Naive thymus-derived CD4-positive, alpha-beta T cell (primary cell): Measurements from ENCODE around the gene HPSE. TPM values are rescaled to one million over a fixed set of nuclear protein-coding genes. Genes with fewer than 3 reads are reported as not detected.
"Not testable (repeated sequence)": the region's sequence is repeated elsewhere in the genome, so short reads cannot be mapped to it uniquely, and the experiment has no call there.

Experiments
- ATAC-seq: fragments of 150-1000 bp; cut with Tn5 transposase; 2 replicates; pipeline ENCODE4 v1.10.0; 2021; ENCODE audit warnings: mild to moderate bottlenecking, moderate library complexity
- CTCF ChIA-PET: fragments of 350-600 bp; sonication (Branson Sonifier 250); formaldehyde crosslinking; loops from one replicate; lab custom pipeline; 2021; ENCODE audit warnings: antibody characterized with exemption; lab: Charles Lee
- POLR2A ChIA-PET: fragments of 350-600 bp; sonication (Branson Sonifier 250); formaldehyde crosslinking; loops from one replicate; lab custom pipeline; 2021; ENCODE audit warnings: antibody characterized with exemption, inconsistent platforms; lab: Charles Lee
- DNase-seq, 9 donors: peaks; one replicate each; pipeline versions ENCODE4 v3.0.0 to v3.0.0-alpha.2; 2020 to 2022; ENCODE audit warnings: mixed read lengths in 1 of 9
- H3K27ac ChIP-seq: one replicate; pipeline ENCODE4 v1.7.0; 2013; ENCODE audit warnings: mild to moderate bottlenecking, low read depth, low read length, moderate library complexity
- H3K27me3 ChIP-seq, 2 donors: one replicate each; pipeline ENCODE4 v1.7.0; 2013; ENCODE audit warnings: low read length in 2 of 2, mild to moderate bottlenecking in 2 of 2, moderate library complexity in 2 of 2; ENCODE audit not compliant: control insufficient read depth in 2 of 2, insufficient read depth in 2 of 2
- H3K36me3 ChIP-seq, 3 experiments: 1 replicate in 2 of 3; 2 replicates in 1 of 3; pipeline ENCODE4 v1.7.0; 2013; ENCODE audit warnings: low read length in 3 of 3, mild to moderate bottlenecking in 3 of 3, moderate library complexity in 1 of 3; ENCODE audit not compliant: insufficient read depth in 3 of 3, control insufficient read depth in 2 of 3
- H3K4me1 ChIP-seq, 2 donors: one replicate each; pipeline ENCODE4 v1.7.0; 2013; ENCODE audit warnings: low read length in 2 of 2, mild to moderate bottlenecking in 2 of 2, moderate library complexity in 1 of 2; ENCODE audit not compliant: control insufficient read depth in 2 of 2, insufficient read depth in 2 of 2
- H3K4me3 ChIP-seq: 2 replicates; pipeline ENCODE4 v1.7.0; 2013; ENCODE audit warnings: mild to moderate bottlenecking, low read length
- H3K9me3 ChIP-seq, 3 experiments: 1 replicate in 2 of 3; 2 replicates in 1 of 3; pipeline ENCODE4 v1.7.0; 2013; ENCODE audit warnings: low read length in 3 of 3; ENCODE audit not compliant: control insufficient read depth in 2 of 3
- H3K27ac Mint-ChIP-seq, 9 donors: one replicate each; pipeline ENCODE4 v1.8.0; 2020 to 2022; ENCODE audit warnings: mixed read lengths in 9 of 9, mild to moderate bottlenecking in 8 of 9, moderate library complexity in 5 of 9, inconsistent platforms in 2 of 9
- H3K27me3 Mint-ChIP-seq, 5 donors: one replicate each; pipeline ENCODE4 v1.8.0; 2021 to 2022; ENCODE audit warnings: mixed read lengths in 5 of 5, mild to moderate bottlenecking in 1 of 5
- H3K36me3 Mint-ChIP-seq, 5 donors: one replicate each; pipeline ENCODE4 v1.8.0; 2020 to 2022; ENCODE audit warnings: mixed read lengths in 5 of 5, mild to moderate bottlenecking in 3 of 5, inconsistent platforms in 1 of 5
- H3K4me1 Mint-ChIP-seq, 7 donors: one replicate each; pipeline ENCODE4 v1.8.0; 2020 to 2022; ENCODE audit warnings: mixed read lengths in 7 of 7, mild to moderate bottlenecking in 3 of 7, inconsistent platforms in 1 of 7
- H3K4me3 Mint-ChIP-seq, 10 donors: one replicate each; pipeline ENCODE4 v1.8.0; 2020 to 2022; ENCODE audit warnings: mild to moderate bottlenecking in 10 of 10, mixed read lengths in 10 of 10, moderate library complexity in 6 of 10, inconsistent platforms in 2 of 10
- H3K9me3 Mint-ChIP-seq, 11 donors: one replicate each; pipeline ENCODE4 v1.8.0; 2020 to 2022; ENCODE audit warnings: mixed read lengths in 11 of 11, mild to moderate bottlenecking in 4 of 11, inconsistent platforms in 1 of 11, moderate library complexity in 1 of 11
- intact Hi-C, 2 donors: fragments of 100-400 bp; cut with micrococcal nuclease; formaldehyde crosslinking; loops; one replicate each; pipeline ENCODE4 v1.15.1; 2023
- polyA plus RNA-seq, 2 donors: library from polyadenylated mRNA; unstranded; fragments of 300-500 nt; fragmentation: Illumina TruSeq; gene quantifications; one replicate each; pipeline ENCODE4 v1.2.3, GENCODE V29; 2021
- total RNA-seq, 6 experiments: library from RNA in 5 of 6; stranded (reverse) in 5 of 6; gene quantifications; 1 replicate in 5 of 6; 2 replicates in 1 of 6; pipeline ENCODE4 v1.2.3 and lab custom pipeline; 2021 to 2026

Gene HPSE
- total and polyA plus RNA-seq, 7 experiments from 2014 or later = 3.8 to 16.2 (median 6.3) TPM

GRCh38 chr4:83328521-83329187 is 6.0 kb downstream of the HPSE start:
- Histone ChIP-seq H3K36me3 (no peaks in the 10 kb centered on the region), H3K4me1 (peaks cover 0 to 6% of the 10 kb centered on the region in 2 donors)
- CTCF ChIA-PET = no interaction called here

GRCh38 chr4:83326546-83326945 is 8.1 kb downstream of the HPSE start:
- ChIA-PET POLR2A (interaction anchor here (0.7 kb wide), 1 partner anchor 155 kb away, joined by 3 read pairs; no protein-coding TSS in a partner anchor), CTCF (interaction anchor here (0.5 kb wide), 1 partner anchor 604 kb away, joined by 5 read pairs; no protein-coding TSS in a partner anchor)
- H3K4me1 ChIP-seq = no peaks in the 10 kb centered on the region

More at GRCh38 chr4:83328521-83329187, 6.0 kb downstream of the HPSE start:
- Mint-ChIP-seq H3K9me3 (peaks cover 0 to 3% (median 0%) of the 10 kb centered on the region in 11 donors), H3K27me3 (no peaks in the 10 kb centered on the region), H3K36me3 (peaks cover 13 to 50% (median 22%) of the 10 kb centered on the region in 5 donors), H3K27ac (peak overlapping the region in 1 of 9 donors; percentile 6), H3K4me3 (no peak overlapping the region), H3K4me1 (peaks cover 15 to 53% (median 20%) of the 10 kb centered on the region in 7 donors)
- Histone ChIP-seq H3K9me3 (no peaks in the 10 kb centered on the region), H3K4me3 (no peak overlapping the region), H3K27me3 (no peaks in the 10 kb centered on the region), H3K27ac (no peak overlapping the region)
- ATAC-seq (no peak), DNase-seq (no peak)
- intact Hi-C loops = no loop called here
- POLR2A ChIA-PET = interaction anchor here (0.5 to 0.6 kb wide), 2 partner anchors 18 to 1048 kb away, joined by 3 read pairs; no protein-coding TSS in a partner anchor

GRCh38 chr4:83325306-83325705 is 9.3 kb downstream of the HPSE start:
- peaks cover 13 to 50% (median 24%) of the 10 kb centered on the region in 5 donors for H3K36me3 Mint-ChIP-seq
- H3K9me3 ChIP-seq, H3K27me3 ChIP-seq, DNase-seq, H3K9me3 Mint-ChIP-seq, CTCF ChIA-PET, H3K27ac Mint-ChIP-seq, ATAC-seq, H3K27me3 Mint-ChIP-seq, intact Hi-C loops, POLR2A ChIA-PET, H3K27ac ChIP-seq, H3K4me3 ChIP-seq, H3K4me3 Mint-ChIP-seq, H3K36me3 ChIP-seq, H3K4me1 ChIP-seq: not testable (repeated sequence)
- peaks cover 7 to 46% (median 19%) of the 10 kb centered on the region in 7 donors for H3K4me1 Mint-ChIP-seq

More at GRCh38 chr4:83326546-83326945, 8.1 kb downstream of the HPSE start:
- Mint-ChIP-seq H3K4me3 (no peak overlapping the region), H3K27ac (no peak overlapping the region), H3K4me1 (peaks cover 2 to 41% (median 16%) of the 10 kb centered on the region in 7 donors), H3K27me3 (no peaks in the 10 kb centered on the region), H3K9me3 (peaks cover 0 to 3% (median 0%) of the 10 kb centered on the region in 11 donors), H3K36me3 (peaks cover 13 to 47% (median 20%) of the 10 kb centered on the region in 5 donors)
- DNase-seq = no peak
- intact Hi-C loops = no loop called here
- H3K36me3 ChIP-seq = peaks cover 0 to 7% (median 0%) of the 10 kb centered on the region in 3 experiments
- no peak overlapping the region for H3K4me3 ChIP-seq
- H3K9me3 ChIP-seq = no peaks in the 10 kb centered on the region
- no peaks in the 10 kb centered on the region for H3K27me3 ChIP-seq
- H3K27ac ChIP-seq = no peak overlapping the region
- no peak for ATAC-seq

GRCh38 chr4:83323136-83323535 is 11.5 kb downstream of the HPSE start:
- H3K27ac ChIP-seq = no peak overlapping the region
- intact Hi-C loops = no loop called here
- Mint-ChIP-seq H3K4me3 (no peak overlapping the region), H3K36me3 (peaks cover 6 to 49% (median 30%) of the 10 kb centered on the region in 5 donors), H3K27ac (peak overlapping the region in 2 of 9 donors; percentile 5 to 9), H3K4me1 (peaks cover 7 to 29% (median 9%) of the 10 kb centered on the region in 7 donors), H3K27me3 (no peaks in the 10 kb centered on the region), H3K9me3 (no peaks in the 10 kb centered on the region)
- DNase-seq (no peak), ATAC-seq (no peak)
- CTCF ChIA-PET = no interaction called here
- peaks cover 0 to 11% (median 0%) of the 10 kb centered on the region in 3 experiments for H3K36me3 ChIP-seq
- H3K4me1 ChIP-seq = no peaks in the 10 kb centered on the region
- no peak overlapping the region for H3K4me3 ChIP-seq
- POLR2A ChIA-PET = no interaction called here
- H3K9me3 ChIP-seq = no peaks in the 10 kb centered on the region
- no peaks in the 10 kb centered on the region for H3K27me3 ChIP-seq

GRCh38 chr4:83320548-83320947 is 14.1 kb downstream of the HPSE start:
- H3K36me3 ChIP-seq = peaks cover 0 to 21% (median 0%) of the 10 kb centered on the region in 3 experiments
- H3K36me3 Mint-ChIP-seq = peaks cover 1 to 49% (median 30%) of the 10 kb centered on the region in 5 donors
- H3K27me3 Mint-ChIP-seq = no peaks in the 10 kb centered on the region
- DNase-seq (no peak), ATAC-seq (peak; percentile 73)
- peaks cover 7 to 21% (median 7%) of the 10 kb centered on the region in 7 donors for H3K4me1 Mint-ChIP-seq
- POLR2A ChIA-PET = no interaction called here
- no peaks in the 10 kb centered on the region for H3K4me1 ChIP-seq
- no peaks in the 10 kb centered on the region for H3K9me3 Mint-ChIP-seq
- no peaks in the 10 kb centered on the region for H3K27me3 ChIP-seq
- no peak overlapping the region for H3K4me3 ChIP-seq
- intact Hi-C loops = no loop called here
- peak overlapping the region in 7 of 9 donors; percentile 8 to 67 (median 41) for H3K27ac Mint-ChIP-seq
- CTCF ChIA-PET = no interaction called here
- no peak overlapping the region for H3K27ac ChIP-seq
- no peak overlapping the region for H3K4me3 Mint-ChIP-seq
- H3K9me3 ChIP-seq = no peaks in the 10 kb centered on the region

GRCh38 chr4:83318666-83319065 is 16.0 kb downstream of the HPSE start:
- Mint-ChIP-seq H3K9me3 (no peaks in the 10 kb centered on the region), H3K4me1 (peaks cover 5 to 20% (median 7%) of the 10 kb centered on the region in 7 donors), H3K4me3 (no peak overlapping the region), H3K27me3 (no peaks in the 10 kb centered on the region), H3K36me3 (peaks cover 0 to 48% (median 31%) of the 10 kb centered on the region in 5 donors), H3K27ac (no peak overlapping the region)
- DNase-seq (no peak), ATAC-seq (no peak)
- no peaks in the 10 kb centered on the region for H3K9me3 ChIP-seq
- intact Hi-C loops = no loop called here
- no peak overlapping the region for H3K27ac ChIP-seq
- no peak overlapping the region for H3K4me3 ChIP-seq
- POLR2A ChIA-PET = no interaction called here
- H3K4me1 ChIP-seq = no peaks in the 10 kb centered on the region
- CTCF ChIA-PET = no interaction called here
- peaks cover 0 to 21% (median 0%) of the 10 kb centered on the region in 3 experiments for H3K36me3 ChIP-seq
- no peaks in the 10 kb centered on the region for H3K27me3 ChIP-seq
